ENCODE measurements around the gene DUSP10. TPM values are rescaled to one million over a fixed set of nuclear protein-coding genes. Genes with fewer than 3 reads are reported as not detected.
A peak's percentile ranks its signal among the peaks of the same experiment; 100 is the strongest.

Gene DUSP10
- total RNA-seq: 1 to 10 TPM; 7.8 to 9.3 TPM

- DNase-seq (ENCODE audit: low spot score in 2 of 2) (peak; percentile 94 to 98), ATAC-seq (peak; percentile 88 to 89)
- H3K9me3 Mint-ChIP-seq: peaks cover 0 to 13% of the 10 kb centered on the region in 2 donors
- peak within 1 kb of the TSS in 1 of 2 donors; percentile 73 for H3K27ac Mint-ChIP-seq
- H3K36me3 Mint-ChIP-seq: peaks cover 24 to 27% of the 10 kb centered on the region in 2 donors
Measured at GRCh38 chr1:221741703-221742554, at the start of gene DUSP10. TSS of gene DUSP10 (minus strand) at chr1:221742089. CDS start at chr1:221739744, 2,345 bp downstream.

- DNase-seq (ENCODE audit: low spot score in 2 of 2) (no peak), ATAC-seq (no peak)
- H3K27ac Mint-ChIP-seq: no peak overlapping the region
- no peaks in the 10 kb centered on the region for H3K9me3 Mint-ChIP-seq
- H3K36me3 Mint-ChIP-seq: peaks cover 0 to 5% of the 10 kb centered on the region in 2 donors
Measured at GRCh38 chr1:221788466-221788865, 46.6 kb upstream of the DUSP10 start.

GRCh38 chr1:221786647-221787046, 44.8 kb upstream of the DUSP10 start:
- H3K36me3 Mint-ChIP-seq: peaks cover 0 to 5% of the 10 kb centered on the region in 2 donors
- no peak overlapping the region for H3K27ac Mint-ChIP-seq
- DNase-seq (ENCODE audit: low spot score in 2 of 2): no peak
- no peak for ATAC-seq
- H3K9me3 Mint-ChIP-seq: no peaks in the 10 kb centered on the region

- no peaks in the 10 kb centered on the region for H3K9me3 Mint-ChIP-seq
- H3K36me3 Mint-ChIP-seq: peaks cover 0 to 5% of the 10 kb centered on the region in 2 donors
- DNase-seq (ENCODE audit: low spot score in 2 of 2): no peak
- peak overlapping the region in 1 of 2 donors; percentile 79 for H3K27ac Mint-ChIP-seq
- ATAC-seq: peak; percentile 61 to 71
Measured at GRCh38 chr1:221783936-221784335, 42.0 kb upstream of the DUSP10 start.

- no peak for DNase-seq (ENCODE audit: low spot score in 2 of 2)
- H3K27ac Mint-ChIP-seq: peak overlapping the region in 1 of 2 donors; percentile 79
- peak; percentile 24 to 60 for ATAC-seq
- H3K9me3 Mint-ChIP-seq: no peaks in the 10 kb centered on the region
- H3K36me3 Mint-ChIP-seq: peaks cover 0 to 5% of the 10 kb centered on the region in 2 donors
Measured at GRCh38 chr1:221783437-221783836, 41.5 kb upstream of the DUSP10 start.

- ATAC-seq (peak; percentile 10 to 32), DNase-seq (ENCODE audit: low spot score in 2 of 2) (no peak)
- Mint-ChIP-seq H3K27ac (no peak overlapping the region), H3K9me3 (no peaks in the 10 kb centered on the region), H3K36me3 (peaks cover 0 to 5% of the 10 kb centered on the region in 2 donors)
Measured at GRCh38 chr1:221782970-221783369, 41.1 kb upstream of the DUSP10 start.

GRCh38 chr1:221782477-221782876, 40.6 kb upstream of the DUSP10 start:
- ATAC-seq: no peak
- no peak for DNase-seq (ENCODE audit: low spot score in 2 of 2)
- H3K9me3 Mint-ChIP-seq: no peaks in the 10 kb centered on the region
- peaks cover 0 to 5% of the 10 kb centered on the region in 2 donors for H3K36me3 Mint-ChIP-seq
- no peak overlapping the region for H3K27ac Mint-ChIP-seq

- no peaks in the 10 kb centered on the region for H3K36me3 Mint-ChIP-seq
- H3K27ac Mint-ChIP-seq: no peak overlapping the region
- ATAC-seq: no peak
- H3K9me3 Mint-ChIP-seq: no peaks in the 10 kb centered on the region
- DNase-seq (ENCODE audit: low spot score in 2 of 2): no peak
Measured at GRCh38 chr1:221781102-221781755, 39.3 kb upstream of the DUSP10 start.

- DNase-seq (ENCODE audit: low spot score in 2 of 2) (no peak), ATAC-seq (no peak)
- H3K9me3 Mint-ChIP-seq: no peaks in the 10 kb centered on the region
- H3K27ac Mint-ChIP-seq: no peak overlapping the region
- no peaks in the 10 kb centered on the region for H3K36me3 Mint-ChIP-seq
Measured at GRCh38 chr1:221780175-221780574, 38.3 kb upstream of the DUSP10 start.

GRCh38 chr1:221779771-221780170, 37.9 kb upstream of the DUSP10 start:
- Mint-ChIP-seq H3K9me3 (no peaks in the 10 kb centered on the region), H3K36me3 (no peaks in the 10 kb centered on the region), H3K27ac (no peak overlapping the region)
- ATAC-seq: no peak
- DNase-seq (ENCODE audit: low spot score in 2 of 2): no peak

GRCh38 chr1:221778535-221779142, 36.8 kb upstream of the DUSP10 start:
- peak overlapping the region; percentile 53 to 82 for H3K27ac Mint-ChIP-seq
- DNase-seq (ENCODE audit: low spot score in 2 of 2) (no peak), ATAC-seq (peak; percentile 36 to 56)
- H3K36me3 Mint-ChIP-seq: no peaks in the 10 kb centered on the region
- no peaks in the 10 kb centered on the region for H3K9me3 Mint-ChIP-seq

GRCh38 chr1:221778125-221778524, 36.2 kb upstream of the DUSP10 start:
- peak in 1 of 2 donors; percentile 23 for ATAC-seq
- DNase-seq (ENCODE audit: low spot score in 2 of 2): no peak
- no peaks in the 10 kb centered on the region for H3K36me3 Mint-ChIP-seq
- H3K9me3 Mint-ChIP-seq: no peaks in the 10 kb centered on the region
- H3K27ac Mint-ChIP-seq: peak overlapping the region; percentile 53 to 82

- peak in 1 of 2 donors; percentile 73 for DNase-seq (ENCODE audit: low spot score in 2 of 2)
- H3K36me3 Mint-ChIP-seq: no peaks in the 10 kb centered on the region
- H3K27ac Mint-ChIP-seq: peak overlapping the region; percentile 22 to 82
- ATAC-seq: peak; percentile 72 to 79
- H3K9me3 Mint-ChIP-seq: no peaks in the 10 kb centered on the region
Measured at GRCh38 chr1:221777431-221778072, 35.7 kb upstream of the DUSP10 start.

GRCh38 chr1:221776495-221777301, 34.8 kb upstream of the DUSP10 start:
- DNase-seq (ENCODE audit: low spot score in 2 of 2) (no peak), ATAC-seq (peak; percentile 67 to 75)

GRCh38 chr1:221775206-221775605, 33.3 kb upstream of the DUSP10 start:
- ATAC-seq (no peak), DNase-seq (ENCODE audit: low spot score in 2 of 2) (no peak)
- peaks cover 0 to 4% of the 10 kb centered on the region in 2 donors for H3K9me3 Mint-ChIP-seq
- no peak overlapping the region for H3K27ac Mint-ChIP-seq
- no peaks in the 10 kb centered on the region for H3K36me3 Mint-ChIP-seq

More at GRCh38 chr1:221776495-221777301, 34.8 kb upstream of the DUSP10 start:
- H3K36me3 Mint-ChIP-seq: no peaks in the 10 kb centered on the region
- H3K9me3 Mint-ChIP-seq: no peaks in the 10 kb centered on the region
- peak overlapping the region; percentile 39 to 82 for H3K27ac Mint-ChIP-seq
